Peyer's patch (tissue), 4 donors: ENCODE measurements around the gene PYGO2. TPM values are rescaled to one million over a fixed set of nuclear protein-coding genes. Genes with fewer than 3 reads are reported as not detected.

Experiments used
- DNase-seq, 3 donors: peaks; one replicate each; pipeline ENCODE4 v3.0.0-alpha.2; 2017 to 2019
- H3K27ac ChIP-seq, 4 donors: fragments of 200-600 bp; sonication (generic); one replicate each; pipeline ENCODE4 v1.5.1; 2016 to 2019
- H3K27me3 ChIP-seq, 2 donors: fragments of 200-600 bp; sonication (generic); one replicate each; pipeline ENCODE4 v1.5.1; 2019
- H3K36me3 ChIP-seq, 3 donors: fragments of 200-600 bp; sonication (generic); one replicate each; pipeline ENCODE4 v1.5.1; 2016 to 2019
- H3K4me1 ChIP-seq, 4 donors: fragments of 200-600 bp; sonication (generic); one replicate each; pipeline ENCODE4 v1.5.1; 2016 to 2019
- H3K4me3 ChIP-seq, 4 donors: fragments of 200-600 bp; sonication (generic); 1 replicate in 3 of 4; 2 replicates in 1 of 4; pipeline ENCODE4 v1.5.1; 2016 to 2019; ENCODE audit warnings: mild to moderate bottlenecking in 1 of 4
- H3K9me3 ChIP-seq, 4 donors: fragments of 200-600 bp; sonication (generic); one replicate each; pipeline ENCODE4 v1.5.1; 2016 to 2019; ENCODE audit warnings: mild to moderate bottlenecking in 1 of 4
- POLR2A ChIP-seq, 2 donors: fragments of 450-650 bp; IDR thresholded peaks; one replicate each; pipeline ENCODE4 v1.5.1; 2017; ENCODE audit warnings: antibody characterized with exemption in 2 of 2, mild to moderate bottlenecking in 2 of 2, moderate library complexity in 2 of 2
- total RNA-seq, 4 donors: library from RNA; depleted of rRNA; stranded (reverse); fragments of >200 nt; gene quantifications; one replicate each; pipeline ENCODE4 v1.1.0, GENCODE V29; 2016
- TF ChIP-seq, protein P1 (sequence below), 6 experiments: fragments of 450-650 bp in 4 of 6; fragments of 200-600 bp in 2 of 6; sonication (generic) in 1 of 6; IDR thresholded peaks; one replicate each; pipeline ENCODE4 v1.5.1; 2017 to 2019; ENCODE audit warnings: antibody characterized with exemption in 6 of 6, mild to moderate bottlenecking in 3 of 6, moderate library complexity in 1 of 6

The PYGO2 gene
- total RNA-seq, 4 donors from 2014 or later: 32.2 to 48.9 (median 34.2) TPM

DNA sequence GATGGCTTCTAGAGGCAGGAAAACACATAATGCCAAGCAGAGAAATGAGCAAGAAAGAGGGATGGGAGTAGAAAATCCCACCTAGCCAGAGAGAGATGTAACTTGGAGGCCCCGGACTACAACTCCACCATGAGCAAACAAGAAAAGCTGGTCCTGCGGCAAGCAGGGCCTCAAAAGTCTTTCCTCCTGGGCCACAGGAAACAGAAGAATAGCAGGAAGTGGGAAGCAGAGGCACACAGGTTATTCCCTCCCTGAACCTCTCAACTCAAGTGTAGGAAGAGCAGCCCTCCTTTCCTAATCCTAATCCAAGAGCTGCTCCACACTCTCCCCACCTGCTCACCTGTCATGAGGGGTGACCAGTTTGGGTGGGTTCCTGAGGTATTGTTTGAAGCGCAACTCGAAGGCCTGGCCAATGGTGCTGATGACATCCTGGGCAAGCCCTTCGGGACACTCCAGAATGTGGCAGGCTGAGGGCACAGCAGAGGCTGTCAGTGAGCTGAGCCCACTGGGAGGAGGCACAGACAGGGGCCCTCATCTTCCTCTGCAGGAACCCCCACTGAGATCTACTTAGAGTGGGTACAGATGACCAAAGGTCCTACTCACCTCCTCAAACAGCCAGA lies 5.9 kb upstream of the PYGO2 start:
- no peak overlapping the region for H3K4me3 ChIP-seq
- H3K9me3 ChIP-seq: no peaks in the 10 kb centered on the region
- H3K36me3 ChIP-seq: peaks cover 0 to 69% (median 0%) of the 10 kb centered on the region in 3 donors
- no peak for TF ChIP-seq POLR2A (IDR thresholded peaks at IDR 0.05)
- H3K27ac ChIP-seq: peak overlapping the region in 1 of 4 donors; percentile 35
- DNase-seq: no peak
- peaks cover 0 to 43% (median 11%) of the 10 kb centered on the region in 4 donors for H3K4me1 ChIP-seq
- H3K27me3 ChIP-seq: no peaks in the 10 kb centered on the region

DNA sequence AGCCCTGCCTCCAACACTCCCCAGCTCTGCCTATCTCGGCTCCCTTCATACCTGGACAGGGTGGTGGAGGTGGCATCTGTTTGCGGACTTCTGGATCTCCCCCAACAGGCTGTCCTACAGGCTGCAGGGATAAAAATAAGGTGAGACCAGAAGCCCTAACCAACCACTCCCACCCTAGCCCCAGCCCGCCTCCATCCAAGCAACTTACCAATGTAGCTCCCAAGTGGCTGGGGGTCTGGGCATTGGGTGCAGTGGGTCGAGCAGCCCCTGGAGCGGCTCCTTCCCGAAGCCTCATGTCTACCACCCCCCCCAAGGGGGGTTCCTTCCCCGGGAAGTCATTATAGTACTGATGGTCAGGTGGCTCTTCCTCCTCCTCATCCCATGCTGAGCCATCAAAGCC lies 4.5 kb upstream of the PYGO2 start:
- Histone ChIP-seq H3K27ac (peak overlapping the region in 1 of 4 donors; percentile 10), H3K27me3 (no peaks in the 10 kb centered on the region), H3K4me3 (no peak overlapping the region), H3K9me3 (no peaks in the 10 kb centered on the region), H3K36me3 (peaks cover 0 to 69% (median 0%) of the 10 kb centered on the region in 3 donors), H3K4me1 (peaks cover 0 to 32% (median 10%) of the 10 kb centered on the region in 4 donors)
- TF ChIP-seq, protein P1, sequence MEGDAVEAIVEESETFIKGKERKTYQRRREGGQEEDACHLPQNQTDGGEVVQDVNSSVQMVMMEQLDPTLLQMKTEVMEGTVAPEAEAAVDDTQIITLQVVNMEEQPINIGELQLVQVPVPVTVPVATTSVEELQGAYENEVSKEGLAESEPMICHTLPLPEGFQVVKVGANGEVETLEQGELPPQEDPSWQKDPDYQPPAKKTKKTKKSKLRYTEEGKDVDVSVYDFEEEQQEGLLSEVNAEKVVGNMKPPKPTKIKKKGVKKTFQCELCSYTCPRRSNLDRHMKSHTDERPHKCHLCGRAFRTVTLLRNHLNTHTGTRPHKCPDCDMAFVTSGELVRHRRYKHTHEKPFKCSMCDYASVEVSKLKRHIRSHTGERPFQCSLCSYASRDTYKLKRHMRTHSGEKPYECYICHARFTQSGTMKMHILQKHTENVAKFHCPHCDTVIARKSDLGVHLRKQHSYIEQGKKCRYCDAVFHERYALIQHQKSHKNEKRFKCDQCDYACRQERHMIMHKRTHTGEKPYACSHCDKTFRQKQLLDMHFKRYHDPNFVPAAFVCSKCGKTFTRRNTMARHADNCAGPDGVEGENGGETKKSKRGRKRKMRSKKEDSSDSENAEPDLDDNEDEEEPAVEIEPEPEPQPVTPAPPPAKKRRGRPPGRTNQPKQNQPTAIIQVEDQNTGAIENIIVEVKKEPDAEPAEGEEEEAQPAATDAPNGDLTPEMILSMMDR (IDR thresholded peaks at IDR 0.05): no peak
- no peak for TF ChIP-seq POLR2A (IDR thresholded peaks at IDR 0.05)
- no peak for DNase-seq

DNA sequence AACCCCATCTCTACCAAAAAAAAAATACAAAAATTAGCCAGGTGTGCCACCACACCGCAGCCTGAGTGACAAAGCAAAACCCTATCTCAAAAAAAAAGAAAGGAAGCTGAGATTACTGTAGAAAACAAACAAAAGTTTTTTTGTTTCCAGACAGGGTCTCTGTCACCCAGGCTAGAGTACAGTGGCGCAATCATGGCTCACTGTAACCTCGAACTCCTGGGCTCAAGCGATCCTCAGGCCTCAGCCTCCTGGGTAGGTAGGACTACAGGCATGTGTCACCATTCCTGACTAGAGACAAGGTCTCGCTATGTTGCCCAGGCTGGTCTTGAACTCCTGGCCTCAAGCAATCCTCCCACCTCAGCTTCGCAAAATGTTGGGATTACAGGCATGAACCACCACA lies 2.8 kb upstream of the PYGO2 start:
- Histone ChIP-seq H3K4me3 (no peak overlapping the region), H3K27ac (no peak overlapping the region), H3K9me3 (no peaks in the 10 kb centered on the region), H3K27me3 (no peaks in the 10 kb centered on the region), H3K4me1 (peaks cover 0 to 22% (median 6%) of the 10 kb centered on the region in 4 donors), H3K36me3 (peaks cover 0 to 69% (median 0%) of the 10 kb centered on the region in 3 donors)
- no peak for DNase-seq
- TF ChIP-seq, protein P1 (IDR thresholded peaks at IDR 0.05): no peak
- TF ChIP-seq POLR2A (IDR thresholded peaks at IDR 0.05): no peak

DNA sequence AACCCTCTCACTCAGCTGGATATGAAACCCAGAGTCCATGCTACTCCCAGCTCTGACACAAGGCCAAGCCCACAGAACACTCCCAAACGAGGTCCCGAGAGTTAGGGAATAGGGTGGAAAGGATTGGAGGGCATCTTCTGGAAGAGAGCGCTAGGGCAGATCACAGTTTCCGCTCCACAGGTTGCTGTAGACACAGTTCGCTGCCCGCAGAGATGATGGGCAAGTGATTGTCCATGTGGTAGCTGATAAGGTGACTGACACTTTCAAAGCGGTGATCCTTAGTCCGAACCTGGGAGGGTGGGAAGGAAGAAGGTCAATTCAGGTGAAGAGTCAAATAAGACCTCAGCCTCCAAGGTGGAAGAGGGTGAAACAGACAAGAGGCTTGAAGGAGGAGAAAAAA lies 2.1 kb upstream of the PYGO2 start:
- Histone ChIP-seq H3K9me3 (no peaks in the 10 kb centered on the region), H3K4me1 (peaks cover 0 to 20% (median 6%) of the 10 kb centered on the region in 4 donors), H3K36me3 (peaks cover 0 to 70% (median 0%) of the 10 kb centered on the region in 3 donors), H3K4me3 (no peak overlapping the region), H3K27me3 (no peaks in the 10 kb centered on the region), H3K27ac (peak overlapping the region in 1 of 4 donors; percentile 98)
- TF ChIP-seq, protein P1 (IDR thresholded peaks at IDR 0.05): no peak
- TF ChIP-seq POLR2A (IDR thresholded peaks at IDR 0.05): no peak
- DNase-seq: no peak

DNA sequence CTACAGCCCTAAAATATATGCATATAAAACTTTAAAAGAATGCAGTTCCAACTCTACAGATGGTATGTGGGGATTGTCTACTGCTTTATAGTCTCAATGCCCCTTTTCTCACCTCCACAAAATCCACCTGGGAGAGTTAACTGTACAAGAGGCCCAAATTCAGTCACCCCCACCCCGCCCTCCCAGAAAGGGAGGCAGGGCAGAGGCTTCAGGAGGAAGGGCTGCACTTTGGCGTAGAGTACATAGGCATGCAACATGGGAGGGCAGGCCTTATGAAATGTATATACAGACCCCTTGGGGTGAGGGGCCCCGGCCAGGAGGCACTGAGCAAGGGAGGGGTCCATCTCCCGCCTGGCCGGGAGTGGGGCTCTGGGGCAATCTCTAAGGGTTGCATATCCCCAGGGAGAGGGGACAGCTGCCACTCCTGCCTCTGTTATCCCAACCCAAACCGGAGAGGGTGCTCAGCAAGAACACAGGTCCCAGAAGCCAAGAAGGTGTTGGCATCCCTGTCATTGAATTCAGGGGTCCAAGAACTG lies 1.3 kb upstream of the PYGO2 start:
- H3K4me1 ChIP-seq: peaks cover 0 to 20% (median 6%) of the 10 kb centered on the region in 4 donors
- H3K36me3 ChIP-seq: peaks cover 0 to 64% (median 0%) of the 10 kb centered on the region in 3 donors
- H3K27me3 ChIP-seq: no peaks in the 10 kb centered on the region
- no peak for DNase-seq
- H3K27ac ChIP-seq: peak overlapping the region; percentile 93 to 98 (median 98)
- peak overlapping the region in 2 of 4 donors; percentile 75 to 90 for H3K4me3 ChIP-seq
- no peaks in the 10 kb centered on the region for H3K9me3 ChIP-seq
- TF ChIP-seq, protein P1 (IDR thresholded peaks at IDR 0.05): no peak
- TF ChIP-seq POLR2A (IDR thresholded peaks at IDR 0.05): no peak

DNA sequence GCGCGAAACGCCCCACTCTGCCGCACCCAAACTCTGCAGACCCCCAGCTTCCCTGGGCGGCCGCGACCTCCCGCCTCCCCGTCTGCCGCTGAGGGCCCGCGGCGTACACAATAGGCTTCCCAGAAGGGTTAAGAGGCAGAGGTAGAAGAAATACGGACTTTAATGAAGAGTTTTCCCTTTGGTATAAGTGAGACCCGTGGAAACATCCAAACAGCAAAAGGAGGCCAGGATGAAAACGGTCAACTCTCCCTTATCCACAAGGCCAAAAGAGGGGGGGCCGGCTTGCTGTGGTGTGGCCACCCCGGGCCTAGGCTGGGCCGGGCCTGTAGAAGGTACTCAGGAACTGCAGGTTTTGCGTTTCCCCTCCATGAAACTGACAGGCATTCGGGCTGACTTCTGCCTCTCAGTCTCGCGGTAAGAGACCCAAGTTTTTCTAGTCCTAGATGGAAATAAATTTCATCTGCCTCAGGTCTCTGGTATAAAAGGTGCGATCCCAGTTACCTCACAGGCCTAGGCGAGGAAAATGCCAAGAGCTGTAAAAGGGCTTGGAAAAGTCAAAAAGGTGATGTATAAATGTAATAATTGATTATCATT lies 671 bp upstream of the PYGO2 start:
- no peak for TF ChIP-seq POLR2A (IDR thresholded peaks at IDR 0.05)
- TF ChIP-seq, protein P1 (IDR thresholded peaks at IDR 0.05): no peak
- peak overlapping the region; percentile 93 to 98 (median 98) for H3K27ac ChIP-seq
- DNase-seq: peak in 2 of 3 donors; percentile 67 to 71
- no peaks in the 10 kb centered on the region for H3K27me3 ChIP-seq
- peaks cover 0 to 23% (median 6%) of the 10 kb centered on the region in 4 donors for H3K4me1 ChIP-seq
- peaks cover 0 to 58% (median 0%) of the 10 kb centered on the region in 3 donors for H3K36me3 ChIP-seq
- peak overlapping the region; percentile 75 to 90 (median 88) for H3K4me3 ChIP-seq
- H3K9me3 ChIP-seq: no peaks in the 10 kb centered on the region
